Measurements from ENCODE around the gene IRS1.

The IRS1 gene

DNA sequence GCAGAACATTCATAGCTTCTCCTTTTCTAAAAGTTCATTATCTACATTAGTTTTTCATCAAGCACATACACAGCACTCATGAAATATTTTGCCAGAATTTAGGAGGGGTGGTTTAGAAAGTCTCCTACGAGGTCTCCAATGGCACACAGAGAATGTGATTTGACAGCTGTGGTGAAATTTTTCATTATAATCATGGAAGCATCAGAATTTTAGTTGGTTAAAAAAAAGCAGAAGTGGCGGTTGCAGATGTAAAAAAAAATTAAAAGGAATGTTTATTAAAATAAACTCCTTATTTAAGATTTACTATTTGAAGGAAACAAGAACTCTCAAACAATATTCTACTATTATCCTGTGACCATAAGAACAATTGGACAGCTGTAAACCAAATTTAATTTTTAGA lies 25.4 kb upstream of the IRS1 start:
- DNase-seq (ENCODE audit: low read depth) = no peak

DNA sequence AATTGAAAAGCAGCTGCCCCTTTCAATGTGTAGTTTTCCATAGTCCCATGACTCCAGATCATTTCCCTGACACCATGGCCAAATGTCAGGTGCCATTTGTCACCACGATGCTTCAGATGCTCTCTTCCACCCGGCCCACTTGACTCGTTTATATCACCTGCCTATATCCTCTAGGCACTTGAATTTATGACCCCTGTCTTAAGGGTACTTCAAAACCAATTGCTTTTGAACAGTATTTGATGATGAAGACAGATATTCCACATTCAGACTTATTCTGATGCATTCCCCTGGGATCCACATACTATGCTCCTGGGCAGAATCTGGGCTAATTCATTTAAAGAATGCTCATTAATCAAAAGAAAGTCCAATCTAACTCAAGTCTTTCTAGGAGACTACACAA lies 19.3 kb upstream of the IRS1 start:
- DNase-seq (ENCODE audit: low read depth) = no peak

DNA sequence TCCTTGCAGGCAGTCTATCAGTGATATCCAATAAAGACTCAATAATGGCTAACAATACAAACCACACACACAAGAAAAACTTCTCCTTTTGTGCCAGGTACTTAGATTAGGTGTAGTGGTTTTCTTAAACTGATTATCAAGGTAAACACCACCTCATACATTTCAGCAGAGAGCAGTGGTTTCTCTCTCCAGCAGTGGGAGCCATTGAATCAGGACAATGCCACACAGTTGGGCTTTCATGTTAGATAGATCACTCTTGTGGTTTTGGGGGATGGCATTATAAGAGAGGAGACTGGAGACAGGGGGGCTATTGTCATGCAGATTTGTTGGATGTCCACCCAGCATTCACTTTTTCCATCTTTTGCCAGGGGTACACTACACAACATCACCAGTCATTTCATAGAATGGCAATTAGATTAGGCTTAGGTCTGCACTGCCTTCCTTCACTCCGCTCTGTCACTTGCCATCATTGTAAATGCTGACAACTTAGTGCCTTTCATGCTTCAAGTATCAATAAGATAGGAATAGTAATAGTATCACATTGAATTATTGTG lies 13.6 kb upstream of the IRS1 start:
- DNase-seq (ENCODE audit: low read depth) = peak; percentile 48

DNA sequence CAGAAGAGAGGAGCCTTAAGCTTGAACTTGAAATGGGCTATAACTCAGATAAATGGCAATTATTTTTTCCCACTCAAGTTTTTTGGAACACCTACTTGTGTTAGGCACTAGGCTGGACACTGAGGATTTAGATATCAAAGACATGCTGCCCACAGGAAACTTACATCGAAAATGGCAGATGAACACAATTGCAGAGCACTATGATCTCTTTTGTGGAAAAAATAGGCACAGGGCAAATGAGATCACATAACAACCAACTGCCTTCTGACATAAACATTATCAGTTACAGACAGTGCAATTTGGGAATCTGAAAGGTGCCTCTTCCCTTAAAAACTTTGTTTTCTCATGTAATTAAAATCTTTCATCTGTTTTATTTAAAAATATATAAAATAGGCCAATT lies 3.8 kb upstream of the IRS1 start:
- no peak for DNase-seq (ENCODE audit: low read depth)

DNA sequence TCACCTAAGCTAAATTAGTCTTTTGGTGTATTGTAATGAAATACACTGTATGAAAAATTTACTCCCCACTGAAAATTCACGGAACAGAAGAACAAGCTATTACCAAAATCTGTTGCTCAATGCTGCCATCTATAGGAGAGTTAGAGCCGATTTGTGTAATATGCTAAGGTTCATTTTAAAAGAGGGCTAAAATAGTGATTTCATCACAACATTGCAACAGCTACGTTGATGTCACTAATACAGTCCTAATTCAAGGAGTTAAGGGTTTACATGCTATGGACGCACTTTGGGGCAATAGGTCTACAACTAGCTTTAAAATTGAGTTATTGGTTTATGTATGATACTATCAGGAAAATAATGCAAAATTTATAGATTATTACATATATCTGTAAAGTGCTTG lies 3.0 kb upstream of the IRS1 start:
- peak; percentile 84 for DNase-seq (ENCODE audit: low read depth)

DNA sequence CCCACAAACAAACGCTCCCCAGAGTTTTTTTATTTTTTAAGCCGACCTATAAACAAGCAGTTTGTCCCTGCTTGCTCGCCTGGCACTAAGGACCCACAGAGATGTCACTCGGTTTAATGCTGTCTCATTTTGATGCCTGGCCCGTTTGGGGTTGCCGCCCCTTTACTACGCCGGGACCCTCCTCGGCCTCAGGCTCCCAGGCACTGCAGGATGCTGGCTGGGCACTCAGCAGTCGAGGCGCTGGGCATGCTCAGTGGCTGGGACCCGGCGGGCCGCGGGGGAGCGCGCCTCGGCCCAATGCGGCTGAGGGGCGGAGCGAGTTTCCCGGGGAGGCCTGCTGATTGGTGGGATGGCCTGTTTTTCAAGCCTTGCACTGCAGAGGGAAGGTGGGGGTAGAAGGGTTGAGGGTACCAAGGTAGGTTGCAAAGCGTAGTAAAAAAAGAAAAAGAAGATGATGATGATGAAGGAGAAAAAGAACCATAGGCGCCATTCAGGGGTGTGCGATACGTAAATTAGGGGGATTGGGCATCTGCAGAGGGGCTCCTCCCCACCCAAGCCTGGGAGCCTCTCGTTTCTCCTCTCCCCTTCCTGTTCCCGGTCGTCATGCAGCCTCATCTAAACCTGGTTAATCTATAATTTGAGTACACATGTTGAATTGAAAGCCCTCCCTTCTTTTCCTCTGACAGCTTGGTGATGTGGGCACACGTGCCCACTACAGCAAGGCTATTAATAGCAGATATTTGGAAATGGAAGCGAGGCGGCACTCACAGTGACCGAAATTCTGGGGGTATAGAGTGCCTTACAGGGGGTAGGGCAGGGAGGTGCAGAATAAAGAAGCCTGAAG lies 1.5 kb upstream of the IRS1 start:
- peak; percentile 78 for DNase-seq (ENCODE audit: low read depth)

DNA sequence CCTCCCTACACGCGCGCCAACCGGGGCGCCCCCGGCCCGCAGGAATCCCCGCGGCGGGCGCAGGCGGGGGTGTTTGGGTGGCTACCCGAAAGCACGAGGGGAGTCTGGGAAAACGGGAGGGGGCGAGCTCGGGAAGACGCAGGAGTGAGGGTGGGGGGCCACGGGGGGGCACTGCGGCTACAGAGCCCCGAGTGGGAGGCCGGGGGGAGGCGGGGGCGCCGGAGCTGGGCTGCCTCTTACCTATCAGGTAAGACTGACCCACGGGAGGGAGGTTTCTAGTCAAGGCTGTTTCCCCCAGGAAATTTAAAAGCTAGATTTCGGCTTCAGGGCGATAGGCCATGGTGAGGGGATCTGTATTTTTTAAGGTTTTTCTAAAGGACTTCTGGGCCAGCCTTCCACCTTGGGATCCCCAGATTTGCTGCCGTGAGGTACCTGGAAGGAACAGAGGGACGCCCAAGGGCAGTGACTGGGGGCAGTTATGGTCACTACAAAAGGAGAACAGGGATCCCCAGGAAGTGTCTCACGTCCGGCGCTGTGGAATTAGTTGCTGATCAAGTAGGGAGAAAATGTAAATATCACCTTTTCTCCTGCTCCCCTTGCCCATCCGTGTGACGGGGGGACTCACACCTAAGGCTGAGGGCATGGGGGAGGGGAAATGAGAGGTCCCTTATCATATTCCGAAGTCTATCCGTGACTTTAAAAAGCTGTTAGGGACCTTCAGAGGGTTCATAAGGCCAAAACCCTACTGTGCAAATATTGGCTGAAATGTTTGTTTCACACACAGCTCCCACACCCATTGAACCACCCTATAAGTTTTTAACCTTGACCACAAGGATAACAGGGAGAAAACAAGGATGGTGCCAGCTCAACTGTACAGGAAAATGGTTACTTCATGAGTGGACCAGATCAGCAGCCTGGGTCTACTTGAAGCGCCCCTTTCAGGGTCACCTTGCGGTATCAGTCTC lies 638 bp upstream of the IRS1 start:
- DNase-seq (ENCODE audit: low read depth) = peak; percentile 57

DNA sequence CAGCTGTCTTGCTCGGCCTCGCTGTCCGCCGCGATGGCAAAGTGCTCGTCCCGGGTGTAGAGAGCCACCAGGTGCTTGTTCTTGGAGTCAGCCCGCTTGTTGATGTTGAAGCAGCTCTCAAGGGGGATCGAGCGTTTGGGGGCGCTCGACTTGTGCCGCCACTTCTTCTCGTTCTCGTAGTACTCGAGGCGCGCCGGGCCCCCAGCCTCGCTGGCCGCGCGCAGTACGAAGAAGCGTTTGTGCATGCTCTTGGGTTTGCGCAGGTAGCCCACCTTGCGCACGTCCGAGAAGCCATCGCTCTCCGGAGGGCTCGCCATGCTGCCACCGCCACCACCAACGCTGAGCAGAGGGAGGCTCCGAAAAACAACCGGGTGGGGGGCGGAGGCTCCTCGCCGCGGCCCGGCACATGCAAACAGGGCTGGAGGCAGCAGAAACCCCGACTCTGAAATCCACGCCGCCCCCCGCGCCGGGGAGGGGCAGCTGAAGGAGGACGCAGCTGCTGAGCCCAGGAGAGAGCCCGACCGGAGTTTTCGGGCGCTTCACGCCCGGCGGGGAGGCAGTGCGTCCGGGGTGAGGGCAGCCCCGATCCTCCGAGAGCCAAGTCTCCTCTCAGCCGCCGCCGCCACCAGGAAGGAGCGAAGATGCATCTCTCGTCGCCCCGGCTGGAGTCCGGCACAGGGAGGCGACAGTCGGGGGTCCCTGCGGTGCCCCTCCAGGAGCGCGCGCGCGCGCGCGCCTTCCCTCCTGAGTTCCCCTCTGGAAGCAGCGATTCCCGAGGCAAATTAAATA lies 1.0 kb downstream of the IRS1 start:
- peak; percentile 71 for DNase-seq (ENCODE audit: low read depth)

DNA sequence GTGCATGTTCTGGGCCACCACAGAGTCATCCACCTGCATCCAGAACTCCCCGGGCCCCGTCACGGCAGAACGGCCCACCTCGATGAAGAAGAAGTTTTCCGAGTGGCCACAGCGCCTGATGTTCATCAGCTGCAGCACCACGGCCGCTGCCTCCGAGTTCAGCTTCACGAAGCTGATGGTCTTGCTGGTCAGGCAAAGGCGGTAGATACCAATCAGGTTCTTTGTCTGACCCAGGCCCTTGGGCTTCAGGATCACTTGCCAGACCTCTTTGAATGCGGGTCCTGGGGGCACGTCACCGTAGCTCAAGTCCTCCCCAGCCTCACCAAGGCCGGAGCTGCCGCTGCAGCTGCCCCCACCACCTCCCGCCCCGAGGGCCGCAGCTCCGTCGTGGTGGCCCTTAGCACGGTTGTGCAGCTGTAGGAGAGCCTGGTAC lies 1.6 kb downstream of the IRS1 start:
- peak; percentile 54 for DNase-seq (ENCODE audit: low read depth)

DNA sequence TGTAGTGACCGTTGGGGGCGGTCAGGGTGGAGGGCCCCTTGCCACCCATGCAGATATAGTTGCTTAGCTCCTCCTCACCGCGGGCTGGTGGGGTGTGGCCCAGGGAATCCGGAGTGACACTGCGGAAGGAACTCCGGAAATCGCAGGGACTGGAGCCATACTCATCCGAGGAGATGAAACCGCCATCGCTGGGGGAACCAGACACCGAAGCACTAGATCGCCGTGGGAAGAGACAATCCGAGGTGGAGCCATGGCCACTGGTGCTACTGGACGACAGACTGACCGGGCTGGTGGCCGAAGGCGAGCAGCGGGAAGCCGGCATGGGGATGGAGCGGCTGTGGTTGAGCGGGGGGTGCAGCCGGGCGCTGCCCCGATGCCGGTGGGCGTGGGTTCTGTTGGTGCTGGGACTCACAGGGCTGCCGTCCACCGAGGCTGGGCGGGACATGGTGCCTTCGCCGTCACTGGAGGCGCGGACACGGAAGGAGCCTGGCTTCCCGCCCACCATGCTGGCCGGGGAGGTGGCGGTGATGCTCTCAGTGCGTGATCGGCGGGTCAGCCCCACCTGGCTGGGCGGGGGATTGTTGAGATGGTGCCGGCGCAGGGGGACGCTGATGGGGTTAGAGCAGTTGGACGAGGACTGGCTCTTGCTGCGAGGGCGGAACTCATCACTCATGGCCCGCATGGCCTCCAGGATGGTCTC lies 2.2 kb downstream of the IRS1 start:
- DNase-seq (ENCODE audit: low read depth) = peak; percentile 33

DNA sequence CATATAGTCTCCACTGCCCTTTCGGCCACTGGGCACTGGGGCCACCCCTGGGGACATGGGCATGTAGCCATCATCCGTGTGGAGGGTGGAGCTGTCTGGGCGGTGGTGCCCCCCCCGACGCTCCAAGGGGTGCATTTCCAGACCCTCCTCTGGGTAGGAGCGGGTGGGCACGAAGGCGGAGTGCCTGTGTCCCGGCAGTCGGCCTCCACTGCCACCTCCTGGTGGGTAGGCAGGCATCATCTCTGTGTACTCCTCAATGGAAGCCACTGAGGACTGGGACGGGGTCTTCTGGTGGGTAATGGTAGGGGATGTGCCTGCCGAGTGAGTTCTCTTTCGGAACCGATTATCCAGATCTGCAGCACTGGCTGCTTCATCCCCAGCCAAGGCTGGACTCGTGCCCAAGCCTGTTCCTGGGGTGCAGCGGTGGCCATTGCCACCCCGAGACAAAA lies 2.8 kb downstream of the IRS1 start:
- DNase-seq (ENCODE audit: low read depth) = peak; percentile 63

DNA sequence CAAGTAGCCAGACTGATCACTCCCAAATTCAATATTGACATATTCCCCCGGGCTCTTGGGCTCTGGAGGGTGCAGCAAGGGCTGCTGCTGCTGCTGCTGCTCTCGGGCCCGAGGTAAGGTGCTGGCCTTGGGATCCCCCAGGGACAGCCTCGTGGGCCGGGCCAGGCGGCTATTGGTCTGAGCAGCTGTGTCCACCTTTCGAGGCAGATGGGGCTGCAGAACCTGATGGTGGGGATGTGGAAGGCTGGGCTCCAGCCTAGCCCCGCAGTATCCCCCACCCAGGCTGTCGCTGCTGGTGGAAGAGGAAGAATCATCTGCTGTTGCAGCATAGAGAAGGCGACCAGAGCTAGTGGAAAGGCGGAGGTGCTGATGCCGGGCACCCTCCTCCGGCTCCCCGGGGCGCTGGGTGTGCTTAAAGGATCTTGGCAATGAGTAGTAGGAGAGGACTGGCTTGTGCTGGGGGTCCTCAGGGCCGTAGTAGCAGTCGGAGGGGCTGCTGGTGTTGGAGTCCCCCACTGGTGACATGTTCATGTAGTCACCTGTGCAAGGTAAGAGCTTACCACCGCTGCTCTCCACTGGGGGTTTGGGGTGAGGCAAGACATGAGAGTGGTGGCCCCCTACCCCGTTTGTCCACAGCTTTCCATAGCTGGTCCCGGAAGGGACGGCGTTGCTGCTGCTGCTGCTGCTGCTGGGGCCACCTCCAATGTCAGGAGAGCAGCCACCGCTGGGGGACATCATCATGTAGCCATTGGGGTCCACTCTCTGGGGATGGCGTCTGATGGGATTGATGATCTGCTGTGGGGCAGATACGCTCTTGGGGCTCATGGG lies 3.4 kb downstream of the IRS1 start:
- peak; percentile 47 for DNase-seq (ENCODE audit: low read depth)

DNA sequence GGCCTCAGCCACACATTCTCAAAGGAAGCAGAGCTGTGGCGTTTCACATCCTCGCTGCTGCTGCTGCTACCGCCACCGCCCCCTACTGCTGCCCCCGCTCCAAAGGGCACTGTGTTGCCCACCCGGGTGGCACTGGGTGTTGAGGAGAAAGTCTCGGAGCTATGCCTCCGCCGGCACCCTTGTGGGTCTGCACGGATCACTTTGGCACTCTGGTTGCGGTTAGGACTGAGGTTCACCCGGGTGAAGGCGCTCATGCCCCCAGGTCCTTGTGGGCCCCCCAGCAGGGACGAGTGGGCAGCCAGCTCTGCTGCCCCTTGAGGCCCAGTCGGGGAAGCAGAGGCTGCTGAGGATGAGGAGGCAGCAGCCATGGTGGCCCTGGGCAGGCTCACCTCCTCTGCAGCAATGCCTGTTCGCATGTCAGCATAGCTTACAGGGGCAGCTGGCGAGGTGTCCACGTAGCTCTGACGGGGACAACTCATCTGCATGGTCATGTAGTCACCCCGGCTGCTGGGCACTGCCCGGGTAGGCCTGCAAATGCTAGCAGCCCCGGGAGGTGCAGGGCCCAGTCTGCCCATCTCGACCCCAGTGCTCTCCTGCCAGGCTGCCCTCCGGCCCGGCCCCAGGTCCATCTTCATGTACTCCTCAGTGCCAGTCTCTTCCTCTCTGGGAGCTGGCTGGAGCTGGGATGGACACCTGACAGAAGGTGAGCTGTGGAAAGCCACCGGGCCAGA lies 4.2 kb downstream of the IRS1 start:
- DNase-seq (ENCODE audit: low read depth) = peak; percentile 75

DNA sequence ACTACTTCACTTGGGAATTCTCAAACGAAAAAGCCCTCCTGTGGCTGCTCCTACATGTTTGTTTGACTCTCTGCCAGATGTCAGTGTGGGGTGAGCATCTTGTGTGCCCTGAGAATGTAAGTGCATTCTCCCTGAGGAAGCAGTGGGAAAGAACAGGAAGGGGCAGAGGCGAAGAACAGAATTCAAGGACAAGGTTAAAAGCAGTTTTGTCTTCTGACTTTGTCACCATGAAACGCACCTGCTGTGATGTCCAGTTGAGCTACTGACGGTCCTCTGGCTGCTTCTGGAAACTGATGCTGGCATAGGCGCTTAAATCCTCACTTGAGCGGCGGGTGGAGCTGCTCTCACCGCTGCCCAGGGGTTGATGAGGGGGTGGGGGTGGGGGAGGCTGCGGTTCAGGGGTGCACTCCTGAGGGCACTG lies 4.9 kb downstream of the IRS1 start:
- DNase-seq (ENCODE audit: low read depth) = peak; percentile 82

DNA sequence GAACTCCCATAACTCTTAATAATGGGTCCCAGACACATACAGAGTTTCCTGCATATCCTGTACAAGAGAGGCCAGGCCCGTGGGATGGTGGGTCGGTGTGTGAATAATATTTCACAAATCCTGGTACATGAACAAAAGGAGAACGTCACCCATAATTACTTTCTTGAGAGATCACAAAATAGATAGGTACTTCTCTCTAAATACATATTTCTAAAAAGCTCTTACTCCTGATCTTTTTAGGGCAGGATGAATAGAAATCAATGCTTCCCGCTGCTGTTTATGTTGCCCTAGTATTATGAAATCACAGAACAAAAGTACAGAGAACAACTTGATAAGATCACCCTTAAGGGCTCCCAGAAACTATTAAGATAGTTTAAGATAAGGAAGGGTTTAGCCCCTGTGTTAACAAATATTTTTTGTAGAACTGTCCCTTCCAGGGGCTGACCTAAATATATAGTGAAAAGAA lies 5.4 kb downstream of the IRS1 start:
- DNase-seq (ENCODE audit: low read depth) = peak; percentile 58

DNA sequence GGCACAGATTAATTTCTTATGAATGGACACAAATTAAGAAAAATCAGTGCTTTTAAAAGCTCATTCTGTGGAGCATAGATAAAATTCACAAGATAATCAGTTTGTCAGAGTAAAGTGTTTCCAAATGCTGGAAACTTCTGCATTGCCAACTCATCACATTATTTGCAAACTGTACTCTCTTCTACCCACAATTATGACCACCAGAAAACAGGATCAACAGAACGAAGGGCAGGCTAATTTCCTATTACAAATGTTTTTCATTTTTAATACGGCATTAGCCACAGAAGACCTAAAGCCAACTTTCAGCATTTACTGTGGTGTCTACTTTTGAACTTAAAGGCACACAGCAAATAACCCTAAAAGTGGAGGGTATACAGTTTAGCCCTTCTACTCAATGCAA lies 6.0 kb downstream of the IRS1 start:
- peak; percentile 34 for DNase-seq (ENCODE audit: low read depth)

DNA sequence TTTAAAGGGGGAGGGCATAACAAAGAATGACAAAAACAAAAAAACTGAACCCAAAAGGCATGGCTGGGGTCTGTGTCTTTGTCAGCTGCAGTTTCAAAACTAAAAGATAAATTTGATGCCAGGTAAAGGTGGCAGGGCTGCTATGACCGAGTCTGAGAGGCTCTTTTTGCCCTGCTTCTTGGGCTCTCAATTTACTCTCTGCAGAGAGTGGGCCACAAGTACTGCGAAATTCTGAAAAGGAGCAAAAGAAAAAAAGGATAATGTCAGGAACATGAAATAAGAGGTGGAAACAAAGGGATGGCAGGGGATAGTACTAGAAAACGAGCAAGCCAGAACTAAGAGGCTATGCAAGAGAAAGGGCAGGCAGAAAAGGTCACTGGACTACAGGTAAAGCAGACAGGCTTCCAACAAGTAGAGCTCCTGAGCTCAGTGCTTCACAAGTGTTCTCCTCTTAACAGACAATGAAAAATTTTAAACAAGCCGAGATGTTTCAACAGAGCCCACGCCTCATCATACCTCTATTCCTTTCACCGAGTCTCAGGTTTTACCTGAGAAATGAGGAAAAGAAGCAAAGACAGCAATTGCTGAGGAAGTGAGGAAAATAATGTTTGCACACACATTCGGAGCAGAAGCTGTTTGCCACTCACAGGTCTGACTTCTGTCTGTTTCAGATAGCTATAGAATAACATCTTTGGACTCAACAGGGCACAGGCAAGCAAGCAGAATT lies 7.3 kb downstream of the IRS1 start:
- peak; percentile 34 for DNase-seq (ENCODE audit: low read depth)

DNA sequence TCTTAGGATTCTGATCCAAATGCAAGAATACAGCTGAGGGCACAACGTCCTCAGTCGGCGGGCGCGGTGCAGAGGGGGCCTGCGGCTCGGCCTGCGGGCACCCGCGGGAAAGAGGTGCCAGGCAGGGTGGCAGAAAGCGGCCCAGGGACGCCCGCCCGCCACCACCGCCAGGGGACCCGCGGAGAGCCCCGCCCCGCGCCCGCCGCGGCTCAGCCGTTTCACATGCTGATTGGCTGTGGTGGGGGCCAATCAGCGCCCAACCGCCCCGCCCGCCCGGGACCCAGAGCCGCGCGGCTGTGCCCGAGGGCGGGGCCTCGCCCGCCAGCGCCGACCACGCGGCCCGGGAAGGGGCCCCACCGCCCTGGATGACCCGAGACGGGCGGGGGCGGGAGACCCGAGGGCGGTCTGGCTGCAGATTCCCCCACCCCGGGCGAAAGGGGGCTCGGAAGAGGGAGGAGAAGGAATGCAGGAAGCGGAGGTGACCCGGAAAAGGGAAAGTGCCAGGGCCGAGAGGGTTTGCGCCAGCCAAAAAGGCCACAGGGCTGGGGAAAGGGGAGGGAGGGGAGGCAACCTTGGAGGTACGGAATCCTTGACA lies 8.0 kb downstream of the IRS1 start:
- DNase-seq (ENCODE audit: low read depth) = peak; percentile 88
